Vagina (tissue), 2 donors: ENCODE results near the gene YIPF6.

Source experiments
- CTCF ChIP-seq, 3 experiments: fragments of 450-650 bp in 2 of 3; fragments of 200-600 bp in 1 of 3; sonication (generic) in 1 of 3; IDR thresholded peaks; one replicate each; pipeline ENCODE4 v1.5.1; 2017 to 2019; ENCODE audit warnings: antibody characterized with exemption in 3 of 3, mild to moderate bottlenecking in 2 of 3, moderate library complexity in 2 of 3
- POLR2AphosphoS5 ChIP-seq, 2 donors: sonication (generic); formaldehyde crosslinking; IDR thresholded peaks; one replicate each; pipeline ENCODE4 v1.9.0; 2017; ENCODE audit warnings: antibody characterized with exemption in 2 of 2, mild to moderate bottlenecking in 2 of 2, low read depth in 1 of 2; ENCODE audit not compliant: insufficient read depth in 1 of 2

- TF ChIP-seq CTCF (IDR thresholded peaks at IDR 0.05): no peak
- no peak for TF ChIP-seq POLR2AphosphoS5 (IDR thresholded peaks at IDR 0.05; ENCODE audit: insufficient read depth in 1 of 2, low read depth in 1 of 2)
These were observed 7.8 kb downstream of the YIPF6 start for GRCh38 chrX:68506649-68507048.
